ENCODE measurements around the gene RHBDL1. TPM values are rescaled to one million over a fixed set of nuclear protein-coding genes. Genes with fewer than 3 reads are reported as not detected.

The RHBDL1 gene
- total RNA-seq, 1 donor from 2014 or later = 1.7 TPM

DNA sequence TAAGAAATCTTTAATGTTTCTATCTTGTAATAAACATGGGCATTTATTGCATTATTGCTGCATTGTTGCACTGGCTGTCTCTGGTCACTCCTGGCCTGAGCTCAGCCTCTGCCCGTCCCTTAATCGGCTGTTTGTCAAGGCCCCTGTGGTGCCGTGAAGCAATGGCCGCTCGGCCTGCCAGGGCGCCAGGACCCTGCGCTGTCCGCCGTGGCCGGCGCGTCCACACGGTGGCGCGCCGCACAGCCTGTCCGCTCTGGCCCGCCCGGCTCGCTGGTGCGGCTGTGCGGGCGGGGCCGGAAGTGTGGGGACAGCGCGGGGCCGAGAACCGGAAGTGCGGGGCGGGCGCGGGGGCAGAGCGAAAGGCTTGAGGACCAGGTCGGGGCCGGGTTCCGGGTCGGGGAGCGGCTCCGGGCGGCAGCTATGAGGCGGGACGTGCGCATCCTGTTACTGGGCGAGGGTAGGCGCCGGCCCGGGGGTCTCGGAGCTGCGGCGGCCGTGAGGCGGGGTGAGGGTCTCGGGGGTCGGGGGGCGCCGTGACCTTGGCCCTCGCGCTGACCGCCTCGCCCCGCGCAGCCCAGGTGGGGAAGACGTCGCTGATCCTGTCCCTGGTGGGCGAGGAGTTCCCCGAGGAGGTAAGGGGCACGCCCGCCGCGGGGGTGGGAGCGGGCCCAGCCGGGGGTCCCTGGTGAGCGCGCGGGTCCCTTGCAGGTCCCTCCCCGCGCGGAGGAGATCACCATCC lies 7.5 kb upstream of the RHBDL1 start, which contains the start of gene RHOT2:
Gene RHOT2, plus strand, starts transcription at position 353 of the 739 bp plus-strand sequence. Its CDS starts 68 bp downstream, at position 421.
- peaks cover 0 to 36% of the 10 kb centered on the region in 2 donors for H3K36me3 ChIP-seq
- no peaks in the 10 kb centered on the region for H3K27me3 ChIP-seq
- H3K9me3 ChIP-seq = no peaks in the 10 kb centered on the region
- H3K4me1 ChIP-seq = peaks cover 23% of the 10 kb centered on the region
- H3K27ac ChIP-seq = peak within 1 kb of the TSS; percentile 90
- peak within 1 kb of the TSS; percentile 81 to 99 for H3K4me3 ChIP-seq
- DNase-seq (ENCODE audit: extremely low spot score in 2 of 2) = no peak
- intact Hi-C loops (cut with DNase I) = no loop called here
- TF ChIP-seq POLR2A (IDR thresholded peaks at IDR 0.05) (peak in 1 of 2 donors; percentile 46), CTCF (IDR thresholded peaks at IDR 0.05) (peak; percentile 79 to 92 (median 91)), POLR2AphosphoS5 (IDR thresholded peaks at IDR 0.05; ENCODE audit: insufficient read depth in 1 of 2, low read depth in 1 of 2) (peak in 1 of 2 donors; percentile 65)

- Histone ChIP-seq H3K27ac (peak overlapping the region; percentile 90), H3K27me3 (no peaks in the 10 kb centered on the region), H3K9me3 (no peaks in the 10 kb centered on the region), H3K4me1 (peaks cover 23% of the 10 kb centered on the region), H3K4me3 (peak overlapping the region; percentile 81 to 99), H3K36me3 (peaks cover 0 to 42% of the 10 kb centered on the region in 2 donors)
- TF ChIP-seq POLR2AphosphoS5 (IDR thresholded peaks at IDR 0.05; ENCODE audit: insufficient read depth in 1 of 2, low read depth in 1 of 2) = no peak
- no peak for TF ChIP-seq POLR2A (IDR thresholded peaks at IDR 0.05)
- intact Hi-C loops (cut with DNase I) = no loop called here
- DNase-seq (ENCODE audit: extremely low spot score in 2 of 2) = no peak
Observed at GRCh38 chr16:668519-669171, 6.8 kb upstream of the RHBDL1 start.

DNA sequence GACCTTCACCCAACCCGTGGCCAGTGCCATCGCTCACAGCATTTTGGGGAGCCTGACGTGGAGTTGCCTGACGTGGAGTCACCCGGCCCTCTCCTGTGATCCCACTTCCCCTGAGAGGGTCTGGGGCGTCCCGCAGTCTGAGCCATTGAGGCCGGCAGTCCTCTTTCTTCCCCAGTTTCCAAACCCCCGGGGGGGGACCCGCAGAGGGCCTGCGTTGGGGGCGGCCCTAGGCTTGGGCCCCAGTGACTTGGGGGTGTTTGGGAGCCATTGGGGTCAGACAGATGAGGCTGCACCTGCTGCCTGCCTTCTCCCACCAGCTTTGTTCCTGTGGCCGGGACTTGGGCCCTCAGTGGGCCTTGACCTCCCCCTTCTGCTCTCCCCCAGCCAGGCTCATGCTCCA lies 5.8 kb upstream of the RHBDL1 start:
- H3K27ac ChIP-seq = no peak overlapping the region
- no peaks in the 10 kb centered on the region for H3K9me3 ChIP-seq
- peaks cover 0 to 42% of the 10 kb centered on the region in 2 donors for H3K36me3 ChIP-seq
- no peaks in the 10 kb centered on the region for H3K27me3 ChIP-seq
- intact Hi-C loops (cut with DNase I) = no loop called here
- peaks cover 28% of the 10 kb centered on the region for H3K4me1 ChIP-seq
- no peak for DNase-seq (ENCODE audit: extremely low spot score in 2 of 2)
- H3K4me3 ChIP-seq = no peak overlapping the region
- TF ChIP-seq POLR2A (IDR thresholded peaks at IDR 0.05) (no peak), CTCF (IDR thresholded peaks at IDR 0.05) (no peak), POLR2AphosphoS5 (IDR thresholded peaks at IDR 0.05; ENCODE audit: insufficient read depth in 1 of 2, low read depth in 1 of 2) (no peak)

DNA sequence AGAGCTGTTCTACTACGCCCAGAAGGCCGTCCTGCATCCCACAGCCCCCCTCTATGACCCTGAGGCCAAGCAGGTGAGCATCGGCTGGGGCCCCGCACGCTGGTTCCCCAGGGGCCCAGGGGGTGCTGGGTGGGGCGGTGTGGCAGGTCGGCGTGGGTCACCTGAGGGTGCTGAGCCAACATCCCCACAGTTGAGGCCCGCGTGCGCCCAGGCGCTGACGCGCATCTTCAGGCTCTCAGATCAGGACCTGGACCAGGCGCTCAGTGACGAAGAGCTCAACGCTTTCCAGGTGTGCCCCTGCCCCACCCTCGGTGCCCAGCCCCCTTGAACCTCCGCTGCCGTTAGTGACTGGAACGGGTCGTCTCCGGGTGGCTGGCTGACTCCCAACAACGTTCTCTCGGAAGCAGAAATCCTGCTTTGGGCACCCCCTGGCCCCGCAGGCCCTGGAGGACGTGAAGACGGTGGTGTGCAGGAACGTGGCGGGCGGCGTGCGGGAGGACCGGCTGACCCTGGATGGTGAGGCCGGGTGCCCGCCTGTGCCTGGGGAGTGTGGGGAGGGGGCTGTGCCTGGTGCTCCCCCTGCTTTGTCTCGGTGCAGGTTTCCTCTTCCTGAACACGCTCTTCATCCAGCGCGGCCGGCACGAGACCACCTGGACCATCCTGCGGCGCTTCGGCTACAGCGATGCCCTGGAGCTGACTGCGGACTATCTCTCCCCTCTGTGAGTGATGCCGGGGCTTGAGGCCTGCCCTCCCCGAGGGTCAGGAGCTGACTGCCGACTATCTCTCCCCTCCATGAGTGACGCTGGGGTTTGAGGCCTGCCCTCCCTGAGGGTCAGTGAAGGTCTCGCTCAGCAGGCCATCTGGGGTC lies 4.8 kb upstream of the RHBDL1 start:
- peaks cover 37% of the 10 kb centered on the region for H3K4me1 ChIP-seq
- TF ChIP-seq POLR2A (IDR thresholded peaks at IDR 0.05) (no peak), POLR2AphosphoS5 (IDR thresholded peaks at IDR 0.05; ENCODE audit: insufficient read depth in 1 of 2, low read depth in 1 of 2) (no peak), CTCF (IDR thresholded peaks at IDR 0.05) (no peak)
- H3K36me3 ChIP-seq = peaks cover 0 to 42% of the 10 kb centered on the region in 2 donors
- intact Hi-C loops (cut with DNase I) = no loop called here
- no peak for DNase-seq (ENCODE audit: extremely low spot score in 2 of 2)
- no peak overlapping the region for H3K4me3 ChIP-seq
- no peaks in the 10 kb centered on the region for H3K27me3 ChIP-seq
- no peaks in the 10 kb centered on the region for H3K9me3 ChIP-seq
- no peak overlapping the region for H3K27ac ChIP-seq

Data from vagina (tissue), 2 donors.